GM18867 (cell line): Measurements from ENCODE around the gene ZSWIM1.
"Not testable (repeated sequence)": the region's sequence is repeated elsewhere in the genome, so short reads cannot be mapped to it uniquely, and the experiment has no call there.

Source experiments
- ATAC-seq: cut with Tn5 transposase; IDR thresholded peaks from one replicate; pipeline ENCODE4 v1.9.1; 2021; ENCODE audit warnings: mild to moderate bottlenecking, moderate library complexity; ENCODE audit not compliant: unreplicated experiment

ZSWIM1 gene

DNA sequence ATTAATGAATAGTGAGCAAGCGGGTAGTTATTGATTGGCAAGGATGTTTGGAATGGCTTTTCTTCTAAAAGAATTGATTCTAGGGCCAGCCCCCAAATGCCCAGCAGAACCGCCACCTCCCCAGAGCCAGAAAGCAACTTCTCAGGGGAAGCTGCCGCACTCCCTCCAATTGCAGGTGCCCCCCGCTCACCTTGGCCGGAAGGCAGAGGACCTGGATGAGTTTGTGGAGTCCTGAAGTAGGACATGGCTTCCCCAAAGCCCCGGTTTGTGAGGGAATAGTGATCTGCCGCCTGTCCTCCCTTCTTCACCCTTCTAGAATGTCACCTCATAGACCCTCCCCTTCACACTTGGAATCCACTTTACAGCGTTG is 6.3 kb downstream of the ZSWIM1 start, which contains the start of gene SPATA25:
SPATA25 (minus strand) TSS at position 277 of the 370 bp plus-strand sequence; CDS start at position 245, 32 bp downstream.
- no peak for ATAC-seq

- no peak for ATAC-seq
Measured at GRCh38 chr20:45888681-45889080, 7.7 kb downstream of the ZSWIM1 start.

DNA sequence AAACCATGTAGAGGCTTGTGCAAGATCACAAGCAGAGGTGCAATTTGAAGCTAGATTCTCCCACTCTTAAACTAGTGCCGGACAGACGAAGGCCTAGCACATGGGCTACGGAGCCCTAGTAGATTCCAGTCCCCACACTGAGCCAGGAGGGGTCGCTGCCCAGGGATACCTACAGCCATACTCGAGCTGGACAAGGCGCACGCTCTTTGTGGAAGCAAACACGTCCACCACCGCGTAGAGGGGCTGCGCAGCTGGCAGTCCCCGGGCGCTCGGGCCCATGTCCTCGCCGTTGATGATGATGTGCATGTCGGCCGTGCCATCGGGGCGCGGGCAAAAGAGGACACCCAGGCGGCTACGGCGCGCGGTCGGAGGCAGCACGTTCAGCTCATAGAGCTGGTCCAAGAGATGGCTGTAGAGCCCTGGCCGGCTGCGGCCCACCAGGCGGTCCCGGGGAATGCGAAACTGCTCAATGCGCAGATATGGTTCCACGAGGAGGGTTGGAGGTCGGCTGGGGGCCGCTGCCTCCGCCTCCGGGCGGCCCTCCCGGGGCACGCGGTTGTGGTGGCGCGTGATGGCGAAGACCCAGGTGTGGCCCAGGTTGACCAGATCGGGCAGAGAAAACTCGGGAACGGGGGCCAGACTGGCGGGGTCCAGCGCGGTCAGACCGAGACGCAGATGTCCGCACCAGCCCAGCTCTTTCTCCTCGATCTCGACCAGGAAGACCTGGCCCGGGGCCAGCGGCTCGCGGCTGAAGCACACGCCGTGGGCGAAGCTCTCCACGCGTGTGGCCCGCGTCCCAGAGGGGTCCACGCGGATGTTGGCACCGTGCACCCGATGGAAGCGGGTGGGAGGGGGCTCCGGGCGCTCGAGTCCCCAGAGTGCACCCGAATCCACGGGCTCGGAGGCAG is 9.3 kb downstream of the ZSWIM1 start:
- ATAC-seq = no peak

DNA sequence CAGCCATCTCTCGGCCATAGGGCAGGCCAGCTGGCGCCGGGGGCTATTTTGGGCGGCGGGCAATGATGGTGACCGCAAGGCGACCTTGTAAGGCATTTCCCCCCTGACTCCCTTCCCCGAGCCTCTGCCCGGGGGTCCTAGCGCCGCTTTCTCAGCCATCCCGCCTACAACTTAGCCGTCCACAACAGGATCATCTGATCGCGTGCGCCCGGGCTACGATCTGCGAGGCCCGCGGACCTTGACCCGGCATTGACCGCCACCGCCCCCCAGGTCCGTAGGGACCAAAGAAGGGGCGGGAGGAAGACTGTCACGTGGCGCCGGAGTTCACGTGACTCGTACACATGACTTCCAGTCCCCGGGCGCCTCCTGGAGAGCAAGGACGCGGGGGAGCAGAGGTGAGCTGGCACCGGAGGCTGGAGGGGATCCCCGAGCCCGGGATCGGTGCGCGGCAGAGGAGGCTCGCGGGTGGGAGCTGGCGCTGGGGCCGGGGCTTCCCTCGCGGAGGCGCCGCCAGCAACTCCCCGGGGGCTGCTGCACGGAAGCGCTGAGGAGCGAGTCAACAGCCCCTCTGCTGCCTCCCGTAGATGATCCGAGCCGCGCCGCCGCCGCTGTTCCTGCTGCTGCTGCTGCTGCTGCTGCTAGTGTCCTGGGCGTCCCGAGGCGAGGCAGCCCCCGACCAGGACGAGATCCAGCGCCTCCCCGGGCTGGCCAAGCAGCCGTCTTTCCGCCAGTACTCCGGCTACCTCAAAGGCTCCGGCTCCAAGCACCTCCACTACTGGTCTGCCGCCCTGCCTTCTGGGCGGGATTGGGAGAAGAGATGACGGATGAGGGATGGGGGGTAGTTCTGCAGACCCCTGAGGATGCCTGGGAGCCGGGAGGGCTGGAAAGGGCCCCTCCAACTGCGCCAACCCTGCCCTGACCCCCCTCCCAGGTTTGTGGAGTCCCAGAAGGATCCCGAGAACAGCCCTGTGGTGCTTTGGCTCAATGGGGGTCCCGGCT is 10.3 kb downstream of the ZSWIM1 start, which contains the start of the genes CTSA and NEURL2:
CTSA (plus strand) TSS at position 351 of the 999 bp plus-strand sequence; CDS start at position 585, 234 bp downstream.
NEURL2 (minus strand) TSS at position 224 of the 999 bp plus-strand sequence; CDS start at position 7, 217 bp downstream.
- peak; percentile 78 for ATAC-seq

DNA sequence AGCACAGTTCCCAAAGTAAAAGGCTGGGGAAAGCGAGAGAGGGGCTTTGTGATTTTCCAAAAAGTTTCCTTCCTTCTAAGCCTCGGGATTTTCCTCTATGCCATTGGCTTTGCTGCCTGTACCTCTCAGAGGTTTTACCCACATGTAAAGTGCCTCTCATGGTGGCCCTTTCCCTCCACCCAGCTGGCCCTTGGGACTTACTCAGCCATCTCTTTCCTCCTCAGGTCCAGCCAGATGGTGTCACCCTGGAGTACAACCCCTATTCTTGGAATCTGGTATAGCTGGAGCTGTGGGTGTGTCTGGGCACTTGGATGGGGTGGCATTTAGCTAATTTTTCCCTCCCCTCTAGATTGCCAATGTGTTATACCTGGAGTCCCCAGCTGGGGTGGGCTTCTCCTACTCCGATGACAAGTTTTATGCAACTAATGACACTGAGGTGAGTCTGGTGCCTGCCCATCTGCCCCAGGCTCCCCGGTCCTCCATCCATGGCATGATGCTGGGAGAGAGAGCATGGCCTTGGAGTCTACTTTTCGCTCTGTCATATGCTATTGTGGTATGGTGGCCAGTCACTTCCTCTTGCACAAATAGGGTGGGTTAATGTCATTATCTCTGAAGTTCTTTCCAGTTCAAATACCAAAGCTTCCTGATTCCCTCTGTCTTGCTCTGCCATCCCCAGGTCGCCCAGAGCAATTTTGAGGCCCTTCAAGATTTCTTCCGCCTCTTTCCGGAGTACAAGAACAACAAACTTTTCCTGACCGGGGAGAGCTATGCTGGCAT is 11.2 kb downstream of the ZSWIM1 start:
- no peak for ATAC-seq

GRCh38 chr20:45892828-45893500 is 11.9 kb downstream of the ZSWIM1 start:
- ATAC-seq = no peak

DNA sequence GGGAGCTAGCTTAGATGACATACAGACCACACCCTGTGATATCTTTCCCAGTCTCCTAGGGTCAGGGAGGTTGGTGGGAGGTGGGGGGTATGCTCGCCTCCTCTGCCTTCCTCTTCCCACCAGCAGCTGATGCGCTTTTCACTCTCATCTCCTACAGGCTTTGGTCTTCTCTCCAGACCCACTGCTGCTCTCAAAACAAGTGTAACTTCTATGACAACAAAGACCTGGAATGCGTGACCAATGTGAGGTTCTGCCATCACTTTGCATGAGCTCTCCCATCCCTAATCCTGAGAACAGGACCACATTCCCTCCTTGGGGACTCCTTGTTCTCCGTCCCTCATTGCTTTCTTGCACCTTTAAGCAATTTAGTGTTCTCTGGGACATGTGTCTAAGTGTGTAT is 12.8 kb downstream of the ZSWIM1 start:
- no peak for ATAC-seq

DNA sequence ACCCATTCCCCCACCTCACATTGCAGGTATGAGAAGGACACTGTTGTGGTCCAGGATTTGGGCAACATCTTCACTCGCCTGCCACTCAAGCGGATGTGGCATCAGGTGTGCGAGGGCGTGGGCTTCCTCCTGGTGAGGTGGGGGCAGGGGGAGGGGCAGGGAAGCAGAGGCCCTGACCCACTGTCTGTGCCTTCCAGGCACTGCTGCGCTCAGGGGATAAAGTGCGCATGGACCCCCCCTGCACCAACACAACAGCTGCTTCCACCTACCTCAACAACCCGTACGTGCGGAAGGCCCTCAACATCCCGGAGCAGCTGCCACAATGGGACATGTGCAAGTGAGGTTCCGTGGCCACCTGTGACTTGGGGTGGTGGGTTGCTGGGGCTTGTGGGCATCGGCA is 13.8 kb downstream of the ZSWIM1 start:
- ATAC-seq = no peak

GRCh38 chr20:45896641-45897161 is 15.7 kb downstream of the ZSWIM1 start:
- no peak for ATAC-seq

- no peak for ATAC-seq
Measured at GRCh38 chr20:45897289-45897688, 16.3 kb downstream of the ZSWIM1 start.

- no peak for ATAC-seq
Measured at GRCh38 chr20:45897692-45898091, 16.7 kb downstream of the ZSWIM1 start.

- ATAC-seq = no peak
Measured at GRCh38 chr20:45898285-45898684, 17.3 kb downstream of the ZSWIM1 start.

GRCh38 chr20:45899046-45899835 is 18.2 kb downstream of the ZSWIM1 start:
- no peak for ATAC-seq

- not testable (repeated sequence) for ATAC-seq
Measured at GRCh38 chr20:45901332-45901731, 20.3 kb downstream of the ZSWIM1 start.

DNA sequence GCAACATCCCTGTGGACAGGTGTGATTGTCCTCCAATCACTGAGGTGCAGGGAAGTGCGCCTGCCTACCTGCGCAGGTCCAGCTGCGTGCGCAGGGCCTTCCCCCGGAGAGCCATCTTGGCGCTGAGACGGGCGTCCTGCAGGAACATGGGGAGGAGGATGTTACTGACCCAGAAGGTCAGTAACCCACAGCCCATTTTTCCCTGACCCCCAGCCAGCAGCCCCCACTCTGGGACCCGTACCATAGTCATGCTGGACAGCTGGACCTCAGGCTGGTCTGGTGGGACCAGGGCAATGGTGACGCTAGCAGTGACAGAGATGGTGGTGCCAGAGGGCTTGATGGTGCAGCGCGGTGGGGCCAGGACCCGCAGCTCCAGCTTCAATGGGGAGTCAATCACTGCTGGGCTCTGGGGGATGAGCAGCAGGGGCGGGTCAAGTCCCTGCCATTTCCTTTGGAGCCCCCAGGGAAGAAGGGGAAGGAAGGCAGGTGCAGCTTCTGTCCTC is 21.2 kb downstream of the ZSWIM1 start:
- ATAC-seq = no peak

DNA sequence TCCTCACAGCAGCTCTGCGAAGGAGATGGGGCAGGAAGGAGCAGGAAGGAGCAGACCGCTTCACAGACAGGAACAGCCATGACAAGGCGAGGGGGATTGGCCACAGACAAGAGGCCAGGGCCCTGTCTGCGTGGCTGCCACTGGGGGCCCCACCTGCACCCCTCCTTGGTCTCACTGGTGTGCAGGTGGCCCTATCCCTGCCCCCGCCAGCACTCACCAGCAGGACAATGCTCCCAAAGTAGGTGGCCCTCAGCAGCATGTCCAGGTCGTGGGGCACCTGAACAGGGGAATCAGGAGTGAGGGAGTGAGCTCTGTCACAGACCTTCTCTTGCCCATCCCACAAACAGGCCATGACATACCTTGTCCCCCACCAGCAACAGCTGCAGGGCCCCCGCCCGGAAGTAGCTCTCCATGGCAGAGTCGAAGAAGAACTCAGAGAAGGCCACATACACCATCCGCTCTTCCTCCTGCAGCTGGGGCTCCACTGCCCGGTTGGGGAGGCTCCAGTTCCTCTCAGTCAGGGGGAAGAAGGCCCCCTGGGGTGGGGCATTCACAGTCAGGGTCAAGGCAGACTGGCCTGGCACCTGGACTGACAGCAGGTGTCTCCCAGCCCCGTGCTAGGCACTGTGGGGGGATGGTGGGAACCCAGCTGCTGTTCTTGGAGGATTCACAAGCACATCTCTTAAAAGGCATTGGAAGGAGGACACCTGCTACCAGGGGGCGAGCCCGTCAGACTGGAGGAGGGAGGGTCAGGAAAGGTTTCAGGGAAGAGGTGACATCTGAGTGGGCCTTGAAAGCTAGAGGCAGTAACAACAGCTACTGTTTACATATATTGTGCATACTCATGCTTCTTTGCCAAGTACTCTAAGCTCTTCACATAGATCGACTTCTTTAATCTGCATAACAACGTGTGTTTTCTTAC is 23.8 kb downstream of the ZSWIM1 start:
- ATAC-seq = no peak

DNA sequence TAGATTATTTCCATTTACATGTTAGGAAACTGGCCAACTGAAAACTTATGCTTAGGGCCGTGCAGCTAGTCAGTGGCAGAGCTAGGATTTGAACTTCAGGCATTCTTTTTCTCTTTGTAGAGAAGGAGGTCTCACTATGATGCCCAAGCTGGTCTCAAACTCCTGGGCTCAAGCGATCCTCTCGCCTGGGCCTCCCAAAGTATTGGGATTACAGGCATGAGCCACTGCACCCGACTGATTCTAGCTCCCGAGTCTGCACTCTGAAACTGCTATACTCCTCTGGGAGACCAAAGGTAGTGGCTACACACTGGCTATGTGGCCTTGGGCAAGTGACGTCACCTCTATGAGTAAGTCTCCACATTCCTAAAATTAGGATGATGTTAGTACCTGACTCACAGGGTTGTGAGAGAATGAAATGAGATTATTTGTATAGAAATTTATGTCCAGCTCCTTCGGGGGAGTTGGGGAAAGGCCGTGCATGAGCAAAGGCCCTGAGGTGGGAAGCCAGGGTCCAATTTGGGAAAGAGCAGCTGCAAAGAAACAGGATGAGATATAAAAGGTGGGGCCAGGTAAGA is 24.6 kb downstream of the ZSWIM1 start:
- ATAC-seq = no peak
